HG03521 (cell line): ENCODE measurements around the gene XRCC5.

Experiments
- ATAC-seq: cut with Tn5 transposase; IDR thresholded peaks from one replicate; pipeline ENCODE4 v1.9.1; 2021; ENCODE audit warnings: mild to moderate bottlenecking, moderate library complexity; ENCODE audit not compliant: unreplicated experiment

XRCC5 gene

DNA sequence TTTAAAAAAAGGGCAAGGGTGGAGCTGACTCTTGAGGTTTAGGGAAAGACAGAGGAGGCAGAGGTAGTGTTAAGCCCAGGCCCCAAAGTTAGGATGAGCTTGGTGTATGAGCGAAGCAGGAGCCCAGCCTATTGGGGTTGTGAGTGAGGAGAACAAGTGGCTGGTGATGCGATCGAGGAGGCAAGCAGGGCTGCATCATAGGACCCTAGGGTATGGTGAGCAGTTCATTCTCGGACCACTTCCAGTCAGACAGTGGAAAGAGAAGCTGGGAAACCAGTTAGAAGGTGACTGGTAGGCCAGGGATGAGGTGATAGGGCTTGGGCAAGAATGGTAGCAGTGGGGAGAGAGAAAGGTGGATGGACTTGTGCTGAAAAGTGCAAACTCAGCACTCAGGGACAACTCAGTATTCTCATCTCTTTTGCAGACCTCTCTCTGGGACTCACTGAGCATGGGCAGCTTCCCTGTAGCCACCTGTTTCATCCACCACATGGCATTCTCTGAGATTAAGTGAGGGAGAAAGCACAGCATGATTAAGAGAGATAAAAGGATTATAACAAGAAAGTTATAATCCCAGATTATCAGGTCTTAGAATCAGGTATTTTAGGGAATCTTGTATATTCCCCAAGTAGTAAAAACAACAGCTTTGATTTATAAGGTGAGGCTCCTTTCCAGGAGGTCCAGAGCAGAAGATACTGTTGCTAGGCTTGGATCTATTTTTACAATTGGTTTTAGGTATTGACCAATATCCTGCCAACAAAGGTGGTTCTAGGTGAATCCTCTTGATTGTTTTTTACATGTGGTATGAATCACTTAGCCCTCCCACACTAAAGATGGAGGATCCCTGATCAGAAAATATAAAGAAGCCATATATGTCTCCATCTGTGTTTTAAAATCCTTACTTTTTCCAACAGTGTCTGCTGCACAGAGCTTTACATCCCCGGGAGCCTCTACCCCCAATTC, 38.3 kb downstream of the XRCC5 start:
- no peak for ATAC-seq

DNA sequence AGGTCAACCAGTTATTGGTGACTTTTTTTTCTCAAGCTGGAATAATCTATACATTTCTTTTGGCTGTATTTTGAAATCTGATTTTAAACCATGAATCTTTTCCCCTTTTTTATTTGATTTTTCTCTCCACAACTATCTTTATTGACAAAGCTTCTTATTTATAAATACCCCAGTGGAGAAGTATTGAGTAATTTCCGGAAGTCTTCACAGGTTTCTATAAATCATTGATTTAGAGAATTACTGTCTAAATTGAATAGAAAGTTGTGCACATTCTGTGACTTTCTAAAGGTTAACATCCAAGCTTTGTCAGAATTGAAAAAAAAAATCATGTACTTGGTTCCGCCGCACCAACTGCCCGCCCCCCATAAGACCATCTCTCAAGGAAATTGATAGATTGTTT, 39.8 kb downstream of the XRCC5 start:
- ATAC-seq: no peak

DNA sequence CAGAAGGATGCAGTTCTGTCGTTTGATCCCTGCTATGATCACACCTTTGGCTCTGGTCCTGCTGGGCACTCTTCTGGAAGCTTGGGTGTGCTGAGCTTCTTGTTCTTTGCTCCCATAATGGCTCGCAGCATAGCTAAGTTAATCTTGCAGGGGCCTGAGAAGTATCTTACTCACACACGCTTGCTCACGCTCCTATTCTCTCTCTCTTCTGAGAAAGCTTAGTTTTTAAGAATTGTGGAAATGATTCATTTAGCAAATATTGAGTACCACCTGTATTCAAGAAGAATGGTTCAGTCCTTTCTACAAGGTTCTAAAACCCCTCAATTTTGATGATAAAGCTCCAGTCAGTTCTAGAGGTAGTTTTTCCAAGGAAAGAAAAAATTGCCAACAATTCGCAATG, 40.6 kb downstream of the XRCC5 start:
- no peak for ATAC-seq

GRCh38 chr2:216151313-216152025, 42.3 kb downstream of the XRCC5 start:
- no peak for ATAC-seq

DNA sequence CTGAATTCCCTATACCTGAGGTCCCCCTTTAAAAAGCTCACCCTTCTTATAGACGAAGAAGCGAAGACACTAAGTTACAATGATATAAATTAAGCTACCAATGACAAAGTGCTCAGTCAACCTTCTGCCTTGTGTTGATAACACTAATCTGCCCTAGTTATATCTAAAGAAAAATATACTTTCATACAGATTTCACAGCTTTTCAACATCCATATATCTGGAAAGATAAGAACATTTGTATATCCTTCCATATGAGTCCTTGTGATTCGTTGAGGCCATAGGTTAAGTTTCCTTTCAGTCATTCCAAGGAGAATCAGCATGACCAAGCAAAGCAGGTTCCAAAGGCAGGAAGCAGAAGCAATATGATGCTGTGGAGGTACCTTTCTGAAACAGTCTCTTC, 46.8 kb downstream of the XRCC5 start:
- no peak for ATAC-seq

DNA sequence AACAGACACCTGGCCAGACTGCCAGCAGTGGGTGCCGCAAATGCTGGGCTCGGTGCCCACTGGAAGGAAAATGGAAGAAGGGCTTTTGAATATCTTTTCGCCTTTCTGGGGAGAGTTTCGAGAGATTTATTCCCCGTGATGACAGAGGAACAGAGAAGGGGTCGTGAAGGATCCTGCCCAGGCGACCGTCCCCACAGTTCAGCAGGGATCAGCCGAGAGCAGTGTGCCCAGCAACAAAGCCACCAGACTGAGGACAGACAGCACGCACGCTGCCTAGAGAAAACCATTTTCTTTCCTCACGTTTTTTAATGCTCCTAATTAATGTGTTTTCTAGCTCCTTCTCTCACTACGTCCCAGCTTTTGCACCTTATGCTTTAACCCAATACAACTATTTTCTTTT, 47.7 kb downstream of the XRCC5 start:
- no peak for ATAC-seq

DNA sequence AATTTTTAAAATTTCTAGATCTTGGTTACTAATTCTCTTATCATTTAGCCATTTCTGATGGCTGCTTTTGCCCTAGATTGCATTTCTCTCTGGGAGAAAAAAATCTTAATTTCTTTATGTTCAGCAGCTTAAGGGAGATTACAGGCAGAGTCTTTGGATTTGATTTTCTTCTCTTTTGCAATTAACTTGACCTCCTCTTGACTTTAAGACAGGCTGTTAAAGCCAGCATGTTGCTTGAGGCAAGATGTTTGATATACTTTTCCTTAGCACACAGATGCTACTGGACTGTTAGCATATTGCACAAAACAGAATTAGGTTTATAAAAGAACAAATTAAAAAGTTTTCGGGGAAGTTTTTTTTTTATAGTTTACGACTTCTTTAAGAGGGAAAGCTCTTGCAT, 50.0 kb downstream of the XRCC5 start:
- ATAC-seq: no peak

DNA sequence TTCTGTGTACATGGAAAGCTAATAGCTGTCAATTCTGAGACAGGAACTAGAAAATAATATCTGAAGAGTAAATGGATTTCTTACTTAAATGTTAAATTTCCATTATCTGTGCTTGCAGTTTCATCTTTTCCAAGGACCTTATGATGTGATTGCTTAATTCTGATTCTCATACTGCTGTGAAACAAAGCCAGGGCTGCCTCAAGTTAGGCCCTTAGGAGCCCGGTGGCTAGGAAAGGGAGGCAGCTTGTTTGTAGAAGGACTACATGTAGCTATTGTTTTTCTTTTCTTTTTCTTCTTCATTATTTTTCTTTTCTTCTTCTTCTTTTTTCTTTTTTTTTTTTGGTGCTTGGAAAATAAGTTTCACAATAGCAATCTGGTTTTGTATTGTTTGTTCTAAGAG, 50.5 kb downstream of the XRCC5 start:
- ATAC-seq: no peak

DNA sequence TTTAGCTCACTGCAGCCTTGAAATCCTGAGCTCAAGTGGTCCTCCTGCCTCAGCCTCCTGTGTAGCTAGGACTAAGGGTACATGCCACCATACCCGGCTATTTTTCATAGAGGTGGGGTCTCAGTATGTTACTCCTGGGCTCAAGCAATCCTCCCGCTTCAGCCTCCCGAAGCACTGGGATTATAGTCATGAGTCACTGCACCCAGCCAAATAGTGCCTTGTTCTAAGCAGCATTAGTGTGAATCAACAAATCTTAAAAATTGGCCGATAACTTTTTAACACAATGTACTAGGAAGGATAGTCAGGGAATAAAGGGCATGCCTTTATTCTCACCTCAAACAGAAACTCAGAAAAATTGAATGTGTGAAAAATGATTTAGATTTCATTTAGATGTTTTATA, 51.6 kb downstream of the XRCC5 start:
- ATAC-seq: no peak

DNA sequence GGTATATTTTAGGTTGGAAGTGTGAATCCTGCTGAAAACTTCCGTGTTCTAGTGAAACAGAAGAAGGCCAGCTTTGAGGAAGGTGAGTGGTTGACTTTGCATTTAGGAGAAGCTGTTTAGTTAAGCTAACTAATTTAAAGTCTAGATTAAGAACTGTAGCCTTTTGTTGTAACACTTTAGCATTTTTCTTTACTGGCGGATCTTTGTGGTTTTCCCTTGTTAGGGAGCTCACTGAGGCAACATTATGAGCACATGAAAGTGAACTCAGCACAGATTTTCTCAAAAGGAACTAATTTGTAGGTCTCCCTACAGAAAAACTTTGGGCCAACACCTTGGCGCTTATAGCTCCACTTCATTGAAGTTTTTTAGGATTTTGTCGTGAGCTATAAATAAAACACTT, 52.8 kb downstream of the XRCC5 start:
- no peak for ATAC-seq

DNA sequence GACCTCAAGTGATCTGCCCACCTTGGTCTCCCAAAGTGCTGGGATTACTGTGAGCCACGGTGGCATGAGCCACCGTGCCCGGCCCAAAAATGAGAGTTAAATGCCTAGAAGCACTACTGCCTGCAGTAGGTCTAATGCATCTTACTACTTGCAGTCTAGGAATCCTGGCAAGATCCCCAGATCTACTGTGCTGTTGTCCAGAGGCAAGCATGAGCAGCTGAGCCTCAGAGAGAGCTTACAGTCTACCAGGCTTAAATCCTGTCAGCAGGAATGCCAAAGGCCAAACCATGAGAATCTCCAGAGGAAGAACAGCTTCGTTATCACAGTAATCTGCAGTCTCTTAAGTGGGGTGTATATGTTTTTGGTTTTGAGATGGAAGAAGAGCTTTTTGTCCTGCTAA, 54.4 kb downstream of the XRCC5 start:
- no peak for ATAC-seq

GRCh38 chr2:216164087-216164486, 54.9 kb downstream of the XRCC5 start:
- ATAC-seq: no peak

DNA sequence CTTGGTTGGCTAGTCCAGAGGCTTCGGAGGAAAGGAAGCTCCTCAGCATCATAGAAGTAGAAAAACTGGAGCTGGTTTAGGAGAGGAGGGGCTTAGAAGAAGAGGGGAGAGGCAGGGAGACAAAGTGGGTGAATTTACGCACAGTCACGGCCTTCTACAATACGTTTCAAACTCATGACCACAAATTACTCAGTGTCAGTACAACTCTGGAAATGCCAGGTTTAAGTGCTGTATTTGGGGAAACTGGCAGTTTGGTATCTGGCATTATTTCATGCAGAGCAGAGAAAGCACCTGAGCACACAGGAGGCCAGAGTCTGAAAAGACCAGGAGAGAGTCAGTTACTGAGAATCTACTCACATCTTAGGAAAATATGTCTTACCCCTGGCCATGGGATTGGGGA, 55.4 kb downstream of the XRCC5 start:
- ATAC-seq: no peak

DNA sequence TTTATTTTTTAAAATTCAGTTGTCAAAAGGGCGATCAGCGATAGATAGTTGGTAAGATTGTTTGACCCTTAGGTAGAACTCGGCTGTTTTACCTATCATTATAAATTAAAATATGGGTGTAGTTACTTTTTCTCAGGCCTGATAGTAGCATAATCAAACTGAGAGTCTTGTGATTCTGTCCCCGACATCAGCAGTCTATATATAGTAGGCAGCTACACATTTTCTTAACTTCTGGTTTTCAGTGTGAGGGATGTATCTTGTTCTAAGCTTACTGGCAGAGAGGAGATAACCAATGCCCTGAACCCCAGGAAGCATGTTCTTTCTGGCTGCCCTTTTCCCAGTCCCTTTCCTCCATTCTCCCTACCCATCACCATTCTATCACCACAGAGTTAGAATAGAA, 56.6 kb downstream of the XRCC5 start:
- ATAC-seq: no peak

DNA sequence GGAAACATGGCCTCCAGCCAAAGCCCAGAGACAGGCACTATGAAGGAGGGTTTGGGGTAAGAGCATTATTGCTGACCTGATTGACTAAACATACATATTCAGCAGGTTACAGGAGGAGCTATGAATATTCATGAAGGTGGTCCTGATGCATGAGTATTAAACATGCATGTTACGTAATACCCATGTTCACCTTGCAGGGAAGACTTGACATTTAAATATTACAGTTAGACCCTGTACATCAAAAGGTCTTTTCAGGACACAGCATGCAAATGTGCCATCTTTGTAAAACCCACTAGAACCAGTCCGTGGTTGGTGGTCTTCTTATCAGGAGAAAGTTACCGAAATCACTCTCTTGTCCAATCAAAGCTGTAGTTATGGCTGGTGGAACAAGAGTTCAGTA, 59.9 kb downstream of the XRCC5 start:
- no peak for ATAC-seq

GRCh38 chr2:216170076-216170763, 61.1 kb downstream of the XRCC5 start:
- ATAC-seq: no peak

- no peak for ATAC-seq
Measured at GRCh38 chr2:216171011-216171410, 61.9 kb downstream of the XRCC5 start.

DNA sequence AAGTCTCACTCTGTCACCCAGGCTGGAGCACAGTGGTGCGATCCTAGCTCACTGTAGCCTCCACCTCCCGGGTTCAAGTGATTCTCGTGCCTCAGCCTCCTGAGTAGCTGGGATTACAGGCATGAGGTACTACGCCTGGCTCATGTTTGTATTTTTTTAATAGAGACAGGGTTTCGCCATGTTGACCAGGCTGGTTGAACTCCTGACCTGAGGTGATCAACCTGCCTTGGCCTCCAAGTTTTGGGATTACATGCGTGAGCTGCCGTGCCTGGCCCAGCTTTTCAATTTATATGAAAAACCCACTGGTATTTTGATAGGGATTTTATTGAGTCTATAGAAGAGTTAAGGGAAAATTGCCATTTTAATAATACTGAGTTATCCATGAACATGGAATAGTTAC, 63.3 kb downstream of the XRCC5 start:
- ATAC-seq: no peak

- ATAC-seq: no peak
Measured at GRCh38 chr2:216179015-216179414, 69.9 kb downstream of the XRCC5 start.

GRCh38 chr2:216181351-216181750, 72.2 kb downstream of the XRCC5 start:
- ATAC-seq: no peak

GRCh38 chr2:216181953-216182461, 72.9 kb downstream of the XRCC5 start:
- no peak for ATAC-seq
